ENCODE data around the gene FYTTD1.

- TF ChIP-seq CTCF (IDR thresholded peaks at IDR 0.05; ENCODE audit: insufficient read depth, low read depth, low read length): no peak
- TF ChIP-seq EZH2 (IDR thresholded peaks at IDR 0.05; ENCODE audit: insufficient read depth, low read length): no peak
Measured at GRCh38 chr3:197746209-197746608, 3.5 kb upstream of the FYTTD1 start.
